ENCODE results near the gene BAAT. TPM values are rescaled to one million over a fixed set of nuclear protein-coding genes. Genes with fewer than 3 reads are reported as not detected.
A peak's percentile ranks its signal among the peaks of the same experiment; 100 is the strongest.

BAAT gene
- total RNA-seq, 1 donor: under 0.01 TPM

DNA sequence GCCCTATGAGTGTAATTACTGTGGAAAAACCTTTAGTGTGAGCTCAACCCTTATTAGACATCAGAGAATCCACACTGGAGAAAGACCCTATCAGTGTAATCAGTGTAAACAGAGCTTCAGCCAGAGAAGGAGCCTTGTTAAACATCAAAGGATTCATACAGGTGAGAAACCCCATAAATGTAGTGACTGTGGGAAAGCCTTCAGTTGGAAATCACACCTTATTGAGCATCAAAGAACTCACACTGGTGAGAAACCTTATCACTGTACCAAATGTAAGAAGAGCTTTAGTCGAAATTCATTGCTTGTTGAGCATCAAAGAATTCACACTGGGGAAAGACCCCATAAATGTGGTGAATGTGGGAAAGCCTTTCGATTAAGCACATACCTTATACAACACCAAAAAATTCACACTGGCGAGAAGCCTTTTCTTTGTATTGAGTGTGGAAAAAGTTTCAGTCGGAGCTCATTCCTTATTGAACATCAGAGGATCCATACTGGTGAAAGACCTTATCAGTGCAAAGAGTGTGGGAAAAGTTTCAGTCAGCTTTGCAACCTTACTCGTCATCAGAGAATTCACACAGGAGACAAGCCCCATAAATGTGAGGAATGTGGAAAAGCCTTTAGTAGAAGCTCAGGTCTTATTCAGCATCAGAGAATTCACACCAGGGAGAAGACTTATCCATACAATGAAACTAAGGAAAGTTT, 23.7 kb upstream of the BAAT start:
- TF ChIP-seq, protein P1, sequence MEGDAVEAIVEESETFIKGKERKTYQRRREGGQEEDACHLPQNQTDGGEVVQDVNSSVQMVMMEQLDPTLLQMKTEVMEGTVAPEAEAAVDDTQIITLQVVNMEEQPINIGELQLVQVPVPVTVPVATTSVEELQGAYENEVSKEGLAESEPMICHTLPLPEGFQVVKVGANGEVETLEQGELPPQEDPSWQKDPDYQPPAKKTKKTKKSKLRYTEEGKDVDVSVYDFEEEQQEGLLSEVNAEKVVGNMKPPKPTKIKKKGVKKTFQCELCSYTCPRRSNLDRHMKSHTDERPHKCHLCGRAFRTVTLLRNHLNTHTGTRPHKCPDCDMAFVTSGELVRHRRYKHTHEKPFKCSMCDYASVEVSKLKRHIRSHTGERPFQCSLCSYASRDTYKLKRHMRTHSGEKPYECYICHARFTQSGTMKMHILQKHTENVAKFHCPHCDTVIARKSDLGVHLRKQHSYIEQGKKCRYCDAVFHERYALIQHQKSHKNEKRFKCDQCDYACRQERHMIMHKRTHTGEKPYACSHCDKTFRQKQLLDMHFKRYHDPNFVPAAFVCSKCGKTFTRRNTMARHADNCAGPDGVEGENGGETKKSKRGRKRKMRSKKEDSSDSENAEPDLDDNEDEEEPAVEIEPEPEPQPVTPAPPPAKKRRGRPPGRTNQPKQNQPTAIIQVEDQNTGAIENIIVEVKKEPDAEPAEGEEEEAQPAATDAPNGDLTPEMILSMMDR (IDR thresholded peaks at IDR 0.05; ENCODE audit: extremely low read depth, low read depth, low read length): no peak
- Histone ChIP-seq H3K4me3 (ENCODE audit: insufficient read depth, low read length) (no peak overlapping the region), H3K4me1 (ENCODE audit: insufficient read depth, low read length) (no peaks in the 10 kb centered on the region), H2AFZ (ENCODE audit: low read length) (no peak overlapping the region), H3K79me2 (ENCODE audit: insufficient read depth, low read length) (no peaks in the 10 kb centered on the region), H4K20me1 (ENCODE audit: insufficient read depth, low read length) (no peaks in the 10 kb centered on the region), H3K9me3 (ENCODE audit: low read depth, low read length) (peaks cover 44% of the 10 kb centered on the region), H3K27ac (ENCODE audit: low read depth, low read length) (no peak overlapping the region), H3K4me2 (ENCODE audit: insufficient read depth, low read length) (no peak overlapping the region), H3K27me3 (ENCODE audit: insufficient read depth, low read length) (no peaks in the 10 kb centered on the region), H3K36me3 (ENCODE audit: insufficient read depth, low read length) (peaks cover 58% of the 10 kb centered on the region)
- peak; percentile 26 for DNase-seq (ENCODE audit: insufficient read length, low spot score, missing footprints)

DNA sequence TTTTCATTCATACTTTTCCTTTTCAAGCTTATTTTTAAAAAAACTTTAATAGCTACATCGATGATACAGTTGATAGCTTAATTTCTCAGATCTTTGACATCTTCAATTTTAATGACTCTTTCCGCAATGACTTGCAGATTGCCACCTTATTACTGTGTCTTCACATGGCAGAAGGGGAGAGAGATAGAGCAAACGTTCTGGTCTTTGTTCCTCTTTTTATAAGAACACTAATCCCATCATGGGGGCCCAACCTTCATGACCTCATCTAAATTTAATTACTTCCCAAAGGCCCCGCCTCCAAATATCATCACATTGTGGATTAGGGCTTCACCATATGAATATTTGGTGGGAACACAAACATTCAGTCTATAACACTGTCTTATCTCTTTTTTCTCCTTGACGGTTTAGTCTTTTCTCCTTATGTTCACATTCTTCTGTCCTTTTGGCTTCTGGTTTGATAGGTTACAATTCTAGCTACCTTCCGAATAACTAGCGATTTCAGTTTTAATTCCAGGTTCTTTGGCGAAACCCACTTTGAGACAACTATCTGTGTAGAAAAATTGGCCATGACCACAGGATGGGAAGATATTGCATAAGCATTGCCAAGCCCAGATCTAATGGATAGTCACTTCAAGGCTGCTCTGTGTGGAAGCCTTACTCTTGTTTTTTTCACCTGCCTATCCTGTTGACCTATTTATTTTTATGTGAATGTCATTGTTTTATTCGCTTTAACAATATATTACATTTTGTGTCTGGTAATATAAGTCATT, 18.9 kb upstream of the BAAT start:
- H3K9me3 ChIP-seq (ENCODE audit: low read depth, low read length): peaks cover 22% of the 10 kb centered on the region

DNA sequence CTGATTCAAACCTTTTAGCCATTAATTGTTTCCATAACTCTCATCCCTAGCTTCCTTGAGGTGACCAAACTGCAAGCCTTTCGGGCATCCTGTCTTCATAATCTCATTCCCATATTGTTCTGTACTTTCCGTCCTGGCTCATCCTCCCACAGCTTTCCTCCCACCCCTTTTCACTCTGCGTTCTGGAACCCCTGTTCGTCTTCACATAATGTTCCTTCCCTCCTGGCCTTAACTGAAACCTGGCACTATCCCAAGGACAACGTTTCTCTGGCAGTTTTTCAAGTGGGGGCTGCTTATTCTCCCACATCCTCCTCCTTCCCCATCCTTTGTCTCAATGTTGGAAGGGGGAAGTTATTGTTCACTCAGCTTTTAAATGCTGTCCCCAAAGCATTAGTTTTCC, 15.3 kb upstream of the BAAT start:
- peak overlapping the region; percentile 95 for H3K4me3 ChIP-seq (ENCODE audit: insufficient read depth, low read length)
- peaks cover 16% of the 10 kb centered on the region for H3K4me1 ChIP-seq (ENCODE audit: insufficient read depth, low read length)
- no peak for DNase-seq (ENCODE audit: insufficient read length, low spot score, missing footprints)
- peak overlapping the region; percentile 95 for H3K4me2 ChIP-seq (ENCODE audit: insufficient read depth, low read length)
- TF ChIP-seq, protein P1 (IDR thresholded peaks at IDR 0.05; ENCODE audit: extremely low read depth, low read depth, low read length): no peak
- H4K20me1 ChIP-seq (ENCODE audit: insufficient read depth, low read length): no peaks in the 10 kb centered on the region
- peaks cover 4% of the 10 kb centered on the region for H3K9me3 ChIP-seq (ENCODE audit: low read depth, low read length)
- no peaks in the 10 kb centered on the region for H3K27me3 ChIP-seq (ENCODE audit: insufficient read depth, low read length)
- H3K36me3 ChIP-seq (ENCODE audit: insufficient read depth, low read length): peaks cover 51% of the 10 kb centered on the region
- no peak overlapping the region for H3K27ac ChIP-seq (ENCODE audit: low read depth, low read length)
- no peak overlapping the region for H2AFZ ChIP-seq (ENCODE audit: low read length)
- peaks cover 70% of the 10 kb centered on the region for H3K79me2 ChIP-seq (ENCODE audit: insufficient read depth, low read length)

More for the DNA sequence above, 18.9 kb upstream of the BAAT start:
- peaks cover 37% of the 10 kb centered on the region for H3K79me2 ChIP-seq (ENCODE audit: insufficient read depth, low read length)
- TF ChIP-seq, protein P1 (IDR thresholded peaks at IDR 0.05; ENCODE audit: extremely low read depth, low read depth, low read length): no peak
- no peaks in the 10 kb centered on the region for H4K20me1 ChIP-seq (ENCODE audit: insufficient read depth, low read length)
- H3K27ac ChIP-seq (ENCODE audit: low read depth, low read length): no peak overlapping the region
- no peaks in the 10 kb centered on the region for H3K27me3 ChIP-seq (ENCODE audit: insufficient read depth, low read length)
- H2AFZ ChIP-seq (ENCODE audit: low read length): no peak overlapping the region
- no peak overlapping the region for H3K4me3 ChIP-seq (ENCODE audit: insufficient read depth, low read length)
- peaks cover 10% of the 10 kb centered on the region for H3K4me1 ChIP-seq (ENCODE audit: insufficient read depth, low read length)
- no peak overlapping the region for H3K4me2 ChIP-seq (ENCODE audit: insufficient read depth, low read length)
- DNase-seq (ENCODE audit: insufficient read length, low spot score, missing footprints): no peak
- peaks cover 86% of the 10 kb centered on the region for H3K36me3 ChIP-seq (ENCODE audit: insufficient read depth, low read length)

DNA sequence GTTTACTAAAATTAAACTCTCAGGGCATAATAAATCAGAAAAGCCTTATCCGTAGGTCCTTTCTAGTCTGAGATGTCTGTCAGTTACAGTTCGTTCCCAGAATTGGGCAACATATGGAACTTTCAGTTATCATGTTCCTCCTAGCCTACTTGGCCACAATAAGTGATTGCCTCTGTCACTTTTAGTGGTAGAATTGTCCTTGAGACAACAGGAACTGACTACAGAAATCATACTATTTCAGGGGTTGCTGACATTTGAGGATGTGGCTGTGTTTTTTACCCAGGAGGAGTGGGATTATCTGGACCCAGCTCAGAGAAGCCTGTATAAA, 14.8 kb upstream of the BAAT start:
- no peaks in the 10 kb centered on the region for H3K27me3 ChIP-seq (ENCODE audit: insufficient read depth, low read length)
- DNase-seq (ENCODE audit: insufficient read length, low spot score, missing footprints): no peak
- H4K20me1 ChIP-seq (ENCODE audit: insufficient read depth, low read length): peaks cover 2% of the 10 kb centered on the region
- peak overlapping the region; percentile 95 for H3K4me2 ChIP-seq (ENCODE audit: insufficient read depth, low read length)
- no peak overlapping the region for H2AFZ ChIP-seq (ENCODE audit: low read length)
- H3K36me3 ChIP-seq (ENCODE audit: insufficient read depth, low read length): peaks cover 45% of the 10 kb centered on the region
- H3K4me3 ChIP-seq (ENCODE audit: insufficient read depth, low read length): peak overlapping the region; percentile 95
- H3K4me1 ChIP-seq (ENCODE audit: insufficient read depth, low read length): peaks cover 16% of the 10 kb centered on the region
- H3K9me3 ChIP-seq (ENCODE audit: low read depth, low read length): no peaks in the 10 kb centered on the region
- H3K27ac ChIP-seq (ENCODE audit: low read depth, low read length): peak overlapping the region; percentile 81
- peaks cover 75% of the 10 kb centered on the region for H3K79me2 ChIP-seq (ENCODE audit: insufficient read depth, low read length)
- TF ChIP-seq, protein P1 (IDR thresholded peaks at IDR 0.05; ENCODE audit: extremely low read depth, low read depth, low read length): no peak
